Measurements from ENCODE around the gene AEBP2.
"Not testable (repeated sequence)": the region's sequence is repeated elsewhere in the genome, so short reads cannot be mapped to it uniquely, and the experiment has no call there.

AEBP2 gene

DNA sequence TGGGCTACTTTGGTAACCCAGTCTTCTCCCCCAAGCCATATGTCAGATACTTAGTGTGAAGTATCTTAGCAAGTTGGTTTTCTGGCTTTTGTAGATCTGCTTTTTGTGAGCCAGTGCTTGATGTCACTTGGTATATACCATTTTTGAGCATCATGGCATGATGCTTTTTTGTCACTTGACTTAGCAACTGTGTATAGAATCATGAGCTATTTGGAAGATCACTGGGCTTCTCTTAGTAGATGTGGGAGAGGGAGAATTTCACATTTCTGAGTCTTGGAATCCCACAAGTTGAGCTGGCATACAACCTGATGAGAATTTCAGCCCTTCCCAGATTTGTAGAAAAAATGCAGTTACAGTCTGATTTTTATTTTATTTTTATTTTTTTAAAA lies 24.9 kb downstream of the AEBP2 start:
- Mint-ChIP-seq H3K4me1 (peaks cover 40% of the 10 kb centered on the region), H3K4me3 (no peak overlapping the region), H3K27ac (no peak overlapping the region), H3K9me3 (no peaks in the 10 kb centered on the region), H3K36me3 (peaks cover 22% of the 10 kb centered on the region), H3K27me3 (no peaks in the 10 kb centered on the region)

DNA sequence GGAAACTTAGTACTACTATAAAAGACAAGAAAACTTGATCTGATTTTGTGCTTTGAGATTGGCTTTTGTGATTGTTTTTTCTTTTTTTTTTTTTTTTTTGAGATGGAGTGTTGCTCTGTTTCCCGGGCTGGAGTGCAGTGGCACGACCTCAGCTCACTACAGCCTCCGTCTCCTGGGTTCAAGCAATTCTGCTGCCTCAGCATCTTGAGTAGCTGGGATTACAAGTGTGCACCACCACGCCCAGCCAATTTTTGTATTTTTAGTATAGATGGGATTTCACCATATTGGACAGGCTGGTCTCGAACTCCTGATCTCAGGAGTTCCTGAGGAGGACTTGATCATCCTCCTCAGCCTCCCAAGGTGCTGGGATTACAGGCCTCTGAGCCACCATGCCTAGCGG lies 26.4 kb downstream of the AEBP2 start:
- Mint-ChIP-seq H3K36me3 (peaks cover 25% of the 10 kb centered on the region), H3K27me3 (no peaks in the 10 kb centered on the region), H3K9me3 (no peaks in the 10 kb centered on the region), H3K4me1 (peaks cover 33% of the 10 kb centered on the region), H3K27ac (no peak overlapping the region), H3K4me3 (no peak overlapping the region)

DNA sequence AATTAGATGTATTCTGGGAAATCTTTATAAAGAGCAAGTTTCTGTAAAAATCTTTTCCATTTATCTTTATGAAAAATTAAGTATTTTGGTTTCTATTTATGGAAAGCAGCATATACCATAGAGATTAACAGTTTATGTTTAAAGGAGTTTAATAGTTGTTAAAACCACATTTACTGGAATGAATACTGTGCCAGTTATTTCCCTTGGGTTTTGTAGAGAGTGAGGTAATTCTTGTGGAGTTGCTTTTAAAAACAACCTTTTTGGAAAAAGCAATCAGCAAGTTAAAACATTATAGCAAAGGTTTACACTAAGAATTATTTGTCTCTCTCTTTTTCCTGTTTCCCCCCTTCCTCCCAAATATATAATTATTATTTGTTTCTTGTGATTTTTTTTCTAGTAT lies 34.9 kb downstream of the AEBP2 start:
- Mint-ChIP-seq H3K36me3 (peaks cover 56% of the 10 kb centered on the region), H3K27me3 (no peaks in the 10 kb centered on the region), H3K4me1 (peaks cover 50% of the 10 kb centered on the region), H3K27ac (no peak overlapping the region), H3K4me3 (no peak overlapping the region), H3K9me3 (peaks cover 10% of the 10 kb centered on the region)

DNA sequence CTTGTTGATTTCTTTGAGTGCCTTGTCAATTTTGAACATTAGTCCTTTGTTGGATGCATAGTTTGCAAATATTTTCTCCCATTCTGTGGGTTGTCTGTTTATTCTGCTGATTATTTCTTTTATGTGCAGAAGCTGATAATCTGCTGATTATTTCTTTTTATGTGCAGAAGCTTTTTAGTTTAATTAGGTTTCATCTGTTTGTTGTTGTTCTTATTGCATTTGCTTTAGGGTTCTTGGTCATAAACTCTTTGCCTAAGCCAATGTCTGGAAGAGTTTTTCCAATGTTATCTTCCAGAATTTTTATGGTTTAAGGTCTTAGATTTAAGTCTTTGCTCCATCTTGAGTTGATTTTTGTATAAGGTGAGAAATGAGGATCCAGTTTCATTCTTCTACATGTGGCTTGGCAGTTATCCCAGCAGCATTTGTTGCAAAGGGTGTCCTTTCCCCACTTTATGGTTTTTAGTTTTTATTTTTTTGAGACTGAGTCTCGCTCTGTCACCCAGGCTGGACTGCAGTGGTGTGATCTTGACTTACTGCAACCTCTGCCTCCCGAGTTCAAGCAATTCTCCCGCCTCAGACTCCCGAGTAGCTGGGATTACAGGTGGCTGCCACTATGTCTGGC lies 36.7 kb downstream of the AEBP2 start:
- not testable (repeated sequence) for H3K4me3 Mint-ChIP-seq, H3K27ac Mint-ChIP-seq, H3K27me3 Mint-ChIP-seq, H3K9me3 Mint-ChIP-seq
- peaks cover 68% of the 10 kb centered on the region for H3K36me3 Mint-ChIP-seq
- H3K4me1 Mint-ChIP-seq, result peaks cover 53% of the 10 kb centered on the region

DNA sequence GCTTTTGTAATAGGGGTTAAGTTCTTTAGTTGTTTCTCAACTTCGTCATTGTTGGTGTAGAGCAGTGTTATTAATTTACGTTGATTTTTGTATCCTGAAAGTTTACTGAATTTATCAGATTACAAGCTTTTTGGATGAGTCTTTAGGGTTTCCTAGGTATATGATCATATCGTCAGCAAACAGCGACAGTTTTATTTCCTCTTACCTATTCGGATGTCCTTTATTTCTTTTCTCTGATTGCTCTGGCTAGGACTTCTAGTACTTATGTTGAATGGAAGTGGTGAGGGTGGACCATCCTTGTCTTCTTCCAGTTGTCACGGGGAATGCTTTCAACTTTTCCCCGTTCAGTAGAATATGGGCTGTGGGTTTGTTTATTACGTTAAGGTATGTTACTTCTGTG lies 37.8 kb downstream of the AEBP2 start:
- no peak overlapping the region for H3K27ac Mint-ChIP-seq

DNA sequence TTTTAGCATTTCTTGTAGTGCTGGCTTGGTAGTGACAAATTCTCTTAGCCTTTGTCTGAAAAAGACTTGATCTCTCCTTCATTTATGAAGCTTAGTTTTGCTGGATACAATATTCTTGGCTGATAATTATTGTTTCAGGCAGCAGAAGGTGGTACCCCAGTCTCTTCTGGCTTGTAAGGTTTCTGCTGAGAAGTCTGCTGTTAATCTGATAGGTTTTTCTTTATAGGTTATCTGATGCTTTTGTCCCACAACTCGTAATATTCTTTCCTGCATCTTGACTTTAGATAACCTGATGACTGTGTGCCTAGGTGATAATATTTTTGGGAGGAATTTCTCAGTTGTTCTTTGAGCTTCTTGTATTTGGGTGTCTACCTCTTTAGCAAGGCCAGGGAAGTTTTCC lies 41.2 kb downstream of the AEBP2 start:
- H3K4me1 Mint-ChIP-seq, result peaks cover 76% of the 10 kb centered on the region
- peaks cover 68% of the 10 kb centered on the region for H3K36me3 Mint-ChIP-seq
- H3K27ac Mint-ChIP-seq, result peak overlapping the region; percentile 71

More for the DNA sequence above, 37.8 kb downstream of the AEBP2 start:
- Mint-ChIP-seq H3K4me1 (peaks cover 57% of the 10 kb centered on the region), H3K36me3 (peaks cover 73% of the 10 kb centered on the region), H3K9me3 (peaks cover 10% of the 10 kb centered on the region), H3K4me3 (no peak overlapping the region), H3K27me3 (no peaks in the 10 kb centered on the region)

DNA sequence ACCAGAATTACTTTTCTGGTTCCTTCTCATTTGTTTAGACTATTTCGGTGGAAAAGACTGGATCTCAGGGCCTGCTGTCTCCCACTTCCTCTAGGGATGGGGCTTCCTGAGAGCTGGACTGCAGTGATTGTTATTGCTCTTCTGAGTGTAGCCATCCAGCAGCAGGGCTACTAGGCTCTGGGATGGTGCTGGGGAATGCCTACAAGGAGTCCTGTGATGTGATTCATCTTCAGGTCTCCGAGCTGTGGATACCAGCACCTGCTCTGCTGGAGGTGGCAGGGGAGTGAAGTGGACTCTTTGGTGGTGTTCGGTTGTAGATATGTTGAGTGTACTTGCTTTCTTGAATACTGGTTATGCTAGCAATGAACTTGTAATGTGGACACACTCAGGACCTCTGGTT lies 42.7 kb downstream of the AEBP2 start:
- H3K36me3 Mint-ChIP-seq, result peaks cover 66% of the 10 kb centered on the region

More for the DNA sequence above, 41.2 kb downstream of the AEBP2 start:
- Mint-ChIP-seq H3K27me3 (no peaks in the 10 kb centered on the region), H3K4me3 (no peak overlapping the region), H3K9me3 (peaks cover 10% of the 10 kb centered on the region)

DNA sequence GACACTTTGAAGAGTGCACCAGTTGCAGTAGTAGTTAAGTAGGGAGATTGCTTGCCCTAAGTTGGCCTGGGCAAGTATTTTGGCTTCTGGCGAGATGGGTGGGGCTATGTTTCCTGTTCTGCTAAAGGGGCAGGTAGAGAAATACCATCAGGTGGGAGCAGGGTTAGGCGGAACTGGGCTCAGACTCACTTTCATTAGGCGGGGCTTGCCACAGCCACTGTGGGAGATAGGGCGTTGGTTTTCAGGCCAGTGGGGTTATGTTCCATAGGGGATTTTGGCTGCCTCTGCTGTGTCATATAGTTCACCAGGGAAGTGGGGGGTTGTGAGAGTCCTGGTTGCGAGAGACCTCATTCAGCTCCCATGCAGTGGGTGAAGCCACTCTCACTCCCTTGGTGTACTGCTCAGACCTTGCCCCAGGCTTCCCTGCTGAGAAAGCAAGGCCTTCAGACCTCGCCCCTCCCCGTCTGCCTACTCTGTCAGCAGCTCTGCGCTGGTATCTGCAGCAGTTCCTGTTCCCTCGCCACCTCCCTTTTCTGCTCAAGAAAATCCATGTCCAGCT lies 43.3 kb downstream of the AEBP2 start:
- H3K27me3 Mint-ChIP-seq, result no peaks in the 10 kb centered on the region
- H3K9me3 Mint-ChIP-seq, result peaks cover 4% of the 10 kb centered on the region
- peak overlapping the region; percentile 20 for H3K4me3 Mint-ChIP-seq
- H3K36me3 Mint-ChIP-seq, result peaks cover 60% of the 10 kb centered on the region
- peaks cover 75% of the 10 kb centered on the region for H3K4me1 Mint-ChIP-seq
- peak overlapping the region; percentile 56 for H3K27ac Mint-ChIP-seq

More for the DNA sequence above, 42.7 kb downstream of the AEBP2 start:
- peaks cover 4% of the 10 kb centered on the region for H3K9me3 Mint-ChIP-seq
- H3K4me1 Mint-ChIP-seq, result peaks cover 79% of the 10 kb centered on the region
- no peaks in the 10 kb centered on the region for H3K27me3 Mint-ChIP-seq
- peak overlapping the region; percentile 20 for H3K4me3 Mint-ChIP-seq
- H3K27ac Mint-ChIP-seq, result peak overlapping the region; percentile 38

DNA sequence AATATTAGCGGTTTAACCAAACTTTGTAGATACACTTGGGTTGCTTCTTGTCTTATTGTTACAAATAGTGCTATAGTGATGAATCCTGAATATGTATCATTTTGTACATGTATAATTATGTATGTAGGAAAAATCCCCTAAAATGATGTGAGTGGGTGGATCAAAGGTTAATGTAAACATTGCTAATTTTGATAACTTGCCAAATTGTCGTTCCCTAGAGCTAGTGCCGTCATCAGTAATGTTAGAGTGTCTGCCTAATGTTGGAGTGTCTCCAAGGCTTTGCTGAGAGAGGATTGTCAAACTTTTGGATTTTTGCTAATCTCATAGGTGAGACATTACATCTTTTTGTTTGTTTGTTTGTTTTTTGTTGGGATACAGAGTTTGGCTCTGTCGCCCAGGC lies 44.4 kb downstream of the AEBP2 start:
- Mint-ChIP-seq H3K27ac (peak overlapping the region; percentile 74), H3K9me3 (no peaks in the 10 kb centered on the region), H3K36me3 (peaks cover 52% of the 10 kb centered on the region), H3K4me3 (peak overlapping the region; percentile 33), H3K4me1 (peaks cover 70% of the 10 kb centered on the region), H3K27me3 (no peaks in the 10 kb centered on the region)

DNA sequence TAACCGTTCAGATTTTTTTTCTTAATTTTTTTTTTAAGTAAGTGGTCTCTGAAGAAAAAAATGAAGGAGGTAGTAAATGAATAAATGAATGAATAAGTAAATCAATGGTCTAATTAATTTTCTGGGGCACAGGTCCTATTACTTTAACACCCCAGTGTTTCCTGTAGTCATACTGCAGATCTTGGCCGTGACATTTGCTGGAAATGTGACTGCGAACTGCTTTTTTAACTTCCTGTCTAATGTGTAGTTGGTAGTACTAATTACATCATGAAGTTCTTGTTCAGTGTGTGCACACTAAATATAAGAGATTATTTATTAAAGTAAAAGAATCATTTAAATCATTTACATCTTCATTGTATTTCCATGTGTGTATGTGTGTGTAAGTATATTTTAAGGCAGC lies 45.4 kb downstream of the AEBP2 start:
- H3K36me3 Mint-ChIP-seq, result peaks cover 44% of the 10 kb centered on the region
- H3K27ac Mint-ChIP-seq, result peak overlapping the region; percentile 65
- H3K9me3 Mint-ChIP-seq, result no peaks in the 10 kb centered on the region
- H3K27me3 Mint-ChIP-seq, result no peaks in the 10 kb centered on the region
- peaks cover 77% of the 10 kb centered on the region for H3K4me1 Mint-ChIP-seq
- H3K4me3 Mint-ChIP-seq, result no peak overlapping the region

DNA sequence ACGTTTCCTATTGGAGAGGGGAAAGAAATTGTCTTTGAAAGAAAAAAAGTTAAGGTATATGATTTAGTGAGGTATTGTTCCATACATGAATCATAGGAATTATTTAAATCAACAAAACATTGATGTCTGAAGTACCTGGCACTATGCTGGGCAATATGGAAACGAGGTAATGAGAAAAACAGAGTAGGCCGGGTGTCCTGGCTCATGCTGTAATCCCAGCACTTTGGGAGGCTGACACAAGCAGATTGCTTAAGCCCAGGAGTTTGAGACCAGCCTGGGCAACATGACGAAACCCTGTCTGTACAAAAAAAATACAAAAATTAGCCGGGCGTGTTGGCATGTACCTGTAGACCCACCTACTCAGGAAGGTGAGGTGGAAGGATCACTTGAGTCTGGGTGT lies 45.9 kb downstream of the AEBP2 start:
- peak overlapping the region; percentile 65 for H3K27ac Mint-ChIP-seq
- H3K27me3 Mint-ChIP-seq, result no peaks in the 10 kb centered on the region
- peak overlapping the region; percentile 11 for H3K4me3 Mint-ChIP-seq
- peaks cover 41% of the 10 kb centered on the region for H3K36me3 Mint-ChIP-seq
- H3K9me3 Mint-ChIP-seq, result no peaks in the 10 kb centered on the region
- H3K4me1 Mint-ChIP-seq, result peaks cover 77% of the 10 kb centered on the region

DNA sequence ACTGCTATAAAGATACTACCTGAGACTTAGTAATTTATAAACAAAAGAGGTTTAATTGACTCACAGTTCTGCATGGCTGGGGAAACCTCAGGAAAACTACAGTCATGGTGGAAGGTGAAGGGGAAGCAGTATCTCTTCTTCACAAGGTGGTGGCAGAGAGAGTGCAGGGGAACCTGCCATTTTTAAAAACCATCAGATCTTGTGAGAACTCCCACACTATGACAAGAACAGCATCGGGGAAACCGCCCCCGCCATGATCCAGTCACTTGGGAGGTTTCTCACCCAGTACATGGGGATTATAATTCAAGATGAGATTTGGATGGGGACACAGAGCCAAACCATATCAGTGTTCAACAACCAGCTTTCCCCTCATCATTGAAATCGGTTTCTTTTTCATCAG lies 49.9 kb downstream of the AEBP2 start:
- no peak overlapping the region for H3K27ac Mint-ChIP-seq
- peaks cover 18% of the 10 kb centered on the region for H3K36me3 Mint-ChIP-seq
- H3K27me3 Mint-ChIP-seq, result no peaks in the 10 kb centered on the region
- H3K9me3 Mint-ChIP-seq, result no peaks in the 10 kb centered on the region
- no peak overlapping the region for H3K4me3 Mint-ChIP-seq
- H3K4me1 Mint-ChIP-seq, result peaks cover 59% of the 10 kb centered on the region

DNA sequence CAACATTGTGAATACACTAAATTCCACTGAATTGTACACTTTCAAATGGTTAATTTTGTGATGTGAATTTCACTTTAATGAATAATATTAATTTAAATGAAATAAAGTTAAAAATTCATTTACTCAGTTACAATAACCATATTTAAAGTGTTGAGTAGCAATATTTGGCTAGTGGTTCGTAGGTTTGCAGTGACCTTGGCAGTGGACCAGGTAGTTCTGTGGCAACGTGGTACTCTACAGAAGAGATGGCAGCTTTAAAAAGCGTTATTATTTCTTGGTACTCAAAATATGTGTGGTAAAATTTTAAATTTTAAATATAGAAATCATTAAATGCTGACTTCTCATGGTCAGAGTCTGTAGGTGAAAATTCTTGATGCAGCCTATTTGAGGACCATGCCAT lies 51.6 kb downstream of the AEBP2 start:
- H3K9me3 Mint-ChIP-seq, result no peaks in the 10 kb centered on the region
- peaks cover 47% of the 10 kb centered on the region for H3K4me1 Mint-ChIP-seq
- H3K4me3 Mint-ChIP-seq, result no peak overlapping the region
- H3K27ac Mint-ChIP-seq, result no peak overlapping the region
- no peaks in the 10 kb centered on the region for H3K27me3 Mint-ChIP-seq
- peaks cover 13% of the 10 kb centered on the region for H3K36me3 Mint-ChIP-seq

DNA sequence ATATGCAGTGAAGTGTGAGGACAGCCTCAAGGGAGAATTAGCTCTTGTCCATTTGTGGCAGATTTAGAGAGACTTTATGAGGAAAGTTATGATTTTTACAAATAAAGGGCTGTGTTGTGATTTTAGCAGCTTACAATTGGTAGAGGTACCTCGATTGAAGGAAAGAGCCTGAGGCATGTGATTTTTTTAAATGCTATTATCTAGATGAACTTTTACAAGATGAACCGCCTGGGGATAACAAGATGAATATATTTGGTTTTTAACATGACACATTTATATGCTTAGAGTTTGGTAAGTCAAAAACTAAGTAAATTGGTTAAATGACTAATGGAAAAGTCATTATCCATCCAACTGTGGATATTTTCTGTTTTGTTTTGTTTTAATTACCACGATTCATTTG lies 52.6 kb downstream of the AEBP2 start:
- Mint-ChIP-seq H3K36me3 (peaks cover 11% of the 10 kb centered on the region), H3K27ac (peak overlapping the region; percentile 30), H3K4me1 (peaks cover 40% of the 10 kb centered on the region), H3K27me3 (no peaks in the 10 kb centered on the region), H3K9me3 (no peaks in the 10 kb centered on the region), H3K4me3 (no peak overlapping the region)

DNA sequence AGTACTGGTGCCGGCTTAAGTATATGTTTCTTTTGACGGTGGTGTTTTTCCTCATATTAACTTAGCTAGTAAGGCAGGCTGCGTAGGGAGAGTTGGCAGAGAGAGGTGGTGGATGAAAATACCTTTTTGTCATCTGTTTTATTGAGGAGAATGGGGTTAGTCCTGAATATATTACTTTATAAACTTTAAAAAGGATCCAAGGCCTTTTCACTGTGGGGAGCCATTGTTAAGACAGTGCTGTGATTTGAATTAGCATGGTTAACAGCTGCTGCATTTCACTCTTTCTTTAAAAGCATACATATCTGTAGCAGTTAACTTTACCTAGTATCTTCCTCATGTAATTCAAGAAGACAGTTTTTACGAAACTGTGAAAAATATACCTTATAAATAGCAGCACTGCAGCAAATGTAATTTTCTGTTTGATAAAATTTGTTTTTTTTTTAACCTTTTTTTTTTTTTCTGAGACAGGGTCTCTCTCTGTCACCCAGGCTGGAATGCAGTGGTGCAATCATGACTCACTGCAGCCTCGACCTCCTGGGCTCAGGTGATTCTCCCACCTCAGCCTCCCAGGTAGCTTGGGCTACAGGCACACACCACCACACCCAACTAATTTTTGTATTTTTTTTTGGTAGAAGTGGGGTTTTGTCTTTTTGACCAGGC lies 57.1 kb downstream of the AEBP2 start:
- Mint-ChIP-seq H3K36me3 (peaks cover 16% of the 10 kb centered on the region), H3K4me3 (no peak overlapping the region), H3K27ac (no peak overlapping the region)

DNA sequence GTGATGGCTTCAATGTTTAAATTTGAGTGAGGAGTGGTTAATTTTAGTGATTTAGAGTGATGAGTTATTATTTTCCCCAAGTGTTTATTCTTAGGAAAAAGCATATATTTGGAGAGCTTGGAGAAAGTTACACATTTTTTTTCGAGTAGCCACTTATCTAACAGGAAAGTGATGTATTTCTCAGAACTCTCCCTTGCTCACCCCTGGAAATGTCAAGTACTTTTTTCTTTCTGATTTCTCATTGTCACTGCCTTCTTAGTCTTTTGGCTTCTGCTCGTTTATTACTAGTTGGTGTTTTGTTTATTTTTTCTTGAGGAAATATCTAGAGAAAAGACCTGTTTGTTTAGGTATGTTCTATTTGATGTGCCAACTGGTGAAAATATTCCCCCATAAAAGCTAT lies 58.8 kb downstream of the AEBP2 start:
- no peak overlapping the region for H3K4me3 Mint-ChIP-seq
- H3K27ac Mint-ChIP-seq, result peak overlapping the region; percentile 46
- H3K36me3 Mint-ChIP-seq, result peaks cover 17% of the 10 kb centered on the region
- peaks cover 26% of the 10 kb centered on the region for H3K4me1 Mint-ChIP-seq
- H3K27me3 Mint-ChIP-seq, result no peaks in the 10 kb centered on the region
- no peaks in the 10 kb centered on the region for H3K9me3 Mint-ChIP-seq

More for the DNA sequence above, 57.1 kb downstream of the AEBP2 start:
- Mint-ChIP-seq H3K9me3 (no peaks in the 10 kb centered on the region), H3K27me3 (no peaks in the 10 kb centered on the region), H3K4me1 (peaks cover 36% of the 10 kb centered on the region)
